ENCODE results near the gene PCK2.
A peak's percentile ranks its signal among the peaks of the same experiment; 100 is the strongest.

PCK2 gene

GRCh38 chr14:24086193-24086955 lies 7.7 kb upstream of the PCK2 start:
- WGBS (ENCODE audit: insufficient coverage, insufficient read length): no CpG with 5 or more reads among the region's 3 CpGs
- no peak overlapping the region for H3K27ac ChIP-seq (ENCODE audit: low read length)
- H3K27me3 ChIP-seq (ENCODE audit: control insufficient read depth, insufficient read depth, low read length): no peaks in the 10 kb centered on the region
- no peaks in the 10 kb centered on the region for H3K36me3 ChIP-seq (ENCODE audit: control insufficient read depth, insufficient read depth, low read length)
- DNase-seq (ENCODE audit: low read depth, low spot score): no peak
- 0 out of 2 replicates have a peak, but pooled peaks cover 4% of the 10 kb centered on the region for H3K4me1 ChIP-seq (ENCODE audit: control insufficient read depth, insufficient read depth, low read length)
- H3K4me3 ChIP-seq (ENCODE audit: low read length): no peak overlapping the region
- no peaks in the 10 kb centered on the region for H3K9me3 ChIP-seq (ENCODE audit: control insufficient read depth, insufficient read depth, low read length)

GRCh38 chr14:24087004-24087403 lies 7.1 kb upstream of the PCK2 start:
- Histone ChIP-seq H3K4me3 (ENCODE audit: low read length) (no peak overlapping the region), H3K9me3 (ENCODE audit: control insufficient read depth, insufficient read depth, low read length) (no peaks in the 10 kb centered on the region), H3K4me1 (ENCODE audit: control insufficient read depth, insufficient read depth, low read length) (0 out of 2 replicates have a peak, but pooled peaks cover 2% of the 10 kb centered on the region), H3K27ac (ENCODE audit: low read length) (no peak overlapping the region), H3K36me3 (ENCODE audit: control insufficient read depth, insufficient read depth, low read length) (no peaks in the 10 kb centered on the region), H3K27me3 (ENCODE audit: control insufficient read depth, insufficient read depth, low read length) (no peaks in the 10 kb centered on the region)
- WGBS (ENCODE audit: insufficient coverage, insufficient read length): no CpG with 5 or more reads among the region's 1 CpG
- no peak for DNase-seq (ENCODE audit: low read depth, low spot score)

DNA sequence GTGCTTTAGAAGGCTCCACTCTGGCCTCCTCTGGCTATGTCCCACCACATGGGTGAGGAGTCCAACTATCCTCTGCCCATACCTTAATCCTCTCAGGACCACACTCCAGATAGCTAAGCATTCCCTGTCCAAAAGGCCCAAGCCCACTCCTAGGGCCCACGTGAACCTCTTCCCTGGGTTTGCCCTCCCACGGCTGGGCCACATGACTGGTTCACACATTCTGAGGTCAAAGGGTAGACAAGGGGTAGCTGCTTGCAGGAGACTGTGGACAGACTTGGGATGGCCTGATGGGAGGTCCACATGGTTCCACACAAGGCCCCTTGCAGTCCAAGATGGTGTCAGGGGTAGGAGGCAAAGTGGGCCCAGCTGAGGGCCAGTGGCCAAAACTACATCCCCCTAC lies 6.0 kb upstream of the PCK2 start:
- no CpG with 5 or more reads among the region's 2 CpGs for WGBS (ENCODE audit: insufficient coverage, insufficient read length)
- H3K27ac ChIP-seq (ENCODE audit: low read length): no peak overlapping the region

GRCh38 chr14:24089890-24090289 lies 4.2 kb upstream of the PCK2 start:
- Histone ChIP-seq H3K36me3 (ENCODE audit: control insufficient read depth, insufficient read depth, low read length) (no peaks in the 10 kb centered on the region), H3K27ac (ENCODE audit: low read length) (no peak overlapping the region), H3K27me3 (ENCODE audit: control insufficient read depth, insufficient read depth, low read length) (no peaks in the 10 kb centered on the region), H3K4me1 (ENCODE audit: control insufficient read depth, insufficient read depth, low read length) (peaks cover 5% of the 10 kb centered on the region; the same call in 1 of the 2 replicates), H3K9me3 (ENCODE audit: control insufficient read depth, insufficient read depth, low read length) (no peaks in the 10 kb centered on the region), H3K4me3 (ENCODE audit: low read length) (no peak overlapping the region)
- no peak for DNase-seq (ENCODE audit: low read depth, low spot score)
- WGBS (ENCODE audit: insufficient coverage, insufficient read length): no CpG with 5 or more reads among the region's 6 CpGs

More for the DNA sequence above, 6.0 kb upstream of the PCK2 start:
- H3K36me3 ChIP-seq (ENCODE audit: control insufficient read depth, insufficient read depth, low read length): no peaks in the 10 kb centered on the region
- no peak for DNase-seq (ENCODE audit: low read depth, low spot score)
- no peak overlapping the region for H3K4me3 ChIP-seq (ENCODE audit: low read length)
- no peaks in the 10 kb centered on the region for H3K9me3 ChIP-seq (ENCODE audit: control insufficient read depth, insufficient read depth, low read length)
- H3K27me3 ChIP-seq (ENCODE audit: control insufficient read depth, insufficient read depth, low read length): no peaks in the 10 kb centered on the region
- 0 out of 2 replicates have a peak, but pooled peaks cover 2% of the 10 kb centered on the region for H3K4me1 ChIP-seq (ENCODE audit: control insufficient read depth, insufficient read depth, low read length)

DNA sequence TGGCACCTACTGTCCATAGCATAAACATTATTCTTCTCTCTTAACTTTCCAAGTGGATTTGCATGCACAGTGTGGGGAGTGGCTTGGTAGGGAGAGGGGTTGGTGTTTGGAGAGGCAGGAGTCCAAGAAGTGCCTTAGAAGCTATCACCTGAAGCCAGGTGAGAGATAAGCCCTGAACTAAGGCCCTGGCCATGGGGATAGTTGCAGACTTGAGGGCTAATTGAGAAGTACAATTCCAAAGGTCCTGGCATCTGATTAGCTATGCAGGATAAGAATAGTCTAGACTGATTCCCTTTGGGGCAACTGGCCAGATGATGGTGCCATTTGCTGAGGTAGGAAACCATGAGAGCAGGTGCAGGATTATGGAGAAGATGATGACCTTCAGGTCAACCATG lies 2.0 kb upstream of the PCK2 start:
- no peak overlapping the region for H3K4me3 ChIP-seq (ENCODE audit: low read length)
- H3K27ac ChIP-seq (ENCODE audit: low read length): no peak overlapping the region
- DNase-seq (ENCODE audit: low read depth, low spot score): no peak

GRCh38 chr14:24092505-24093206 lies 1.5 kb upstream of the PCK2 start:
- no peak overlapping the region for H3K27ac ChIP-seq (ENCODE audit: low read length)
- peaks cover 8% of the 10 kb centered on the region; the same call in 1 of the 2 replicates for H3K4me1 ChIP-seq (ENCODE audit: control insufficient read depth, insufficient read depth, low read length)
- no peaks in the 10 kb centered on the region for H3K9me3 ChIP-seq (ENCODE audit: control insufficient read depth, insufficient read depth, low read length)
- no CpG with 5 or more reads among the region's 4 CpGs for WGBS (ENCODE audit: insufficient coverage, insufficient read length)
- no peaks in the 10 kb centered on the region for H3K36me3 ChIP-seq (ENCODE audit: control insufficient read depth, insufficient read depth, low read length)
- no peak for DNase-seq (ENCODE audit: low read depth, low spot score)
- no peaks in the 10 kb centered on the region for H3K27me3 ChIP-seq (ENCODE audit: control insufficient read depth, insufficient read depth, low read length)
- H3K4me3 ChIP-seq (ENCODE audit: low read length): no peak overlapping the region

More for the DNA sequence above, 2.0 kb upstream of the PCK2 start:
- Histone ChIP-seq H3K9me3 (ENCODE audit: control insufficient read depth, insufficient read depth, low read length) (no peaks in the 10 kb centered on the region), H3K36me3 (ENCODE audit: control insufficient read depth, insufficient read depth, low read length) (no peaks in the 10 kb centered on the region), H3K4me1 (ENCODE audit: control insufficient read depth, insufficient read depth, low read length) (peaks cover 8% of the 10 kb centered on the region; the same call in 1 of the 2 replicates), H3K27me3 (ENCODE audit: control insufficient read depth, insufficient read depth, low read length) (no peaks in the 10 kb centered on the region)

DNA sequence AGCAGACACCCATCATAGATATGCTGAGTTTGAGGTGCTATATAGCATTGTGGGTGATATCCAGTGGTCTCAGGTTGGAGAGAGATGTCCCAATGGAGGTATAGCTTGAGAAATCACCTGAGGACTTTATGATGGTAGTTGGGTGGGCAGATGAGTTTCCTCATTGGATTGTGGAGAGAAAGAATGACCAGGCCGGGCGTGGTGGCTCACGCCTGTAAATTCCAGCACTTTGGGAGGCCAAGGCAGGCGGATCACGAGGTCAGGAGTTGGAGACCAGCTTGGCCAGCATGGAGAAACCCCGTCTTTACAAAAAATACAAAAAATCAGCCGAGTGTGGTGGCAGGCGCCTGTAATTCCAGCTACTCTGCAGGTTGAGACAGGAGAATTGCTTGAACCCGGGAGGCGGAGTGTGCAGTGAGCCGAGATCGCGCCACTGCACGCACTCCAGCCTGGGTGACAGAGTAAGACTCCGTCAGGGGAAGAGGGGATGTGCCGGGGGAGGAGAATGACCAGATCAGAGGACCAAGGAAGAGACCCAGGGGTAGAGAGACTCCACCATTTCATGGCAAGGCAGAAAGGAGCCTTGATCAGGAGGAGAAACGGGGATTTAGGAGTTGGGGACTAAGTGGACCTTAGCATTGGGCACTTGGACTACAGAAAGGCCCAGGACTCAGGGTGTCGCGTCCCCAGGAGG lies 757 bp upstream of the PCK2 start:
- Histone ChIP-seq H3K4me3 (ENCODE audit: low read length) (no peak overlapping the region), H3K4me1 (ENCODE audit: control insufficient read depth, insufficient read depth, low read length) (peaks cover 6% of the 10 kb centered on the region; the same call in 1 of the 2 replicates), H3K9me3 (ENCODE audit: control insufficient read depth, insufficient read depth, low read length) (no peaks in the 10 kb centered on the region), H3K27me3 (ENCODE audit: control insufficient read depth, insufficient read depth, low read length) (no peaks in the 10 kb centered on the region), H3K27ac (ENCODE audit: low read length) (no peak overlapping the region), H3K36me3 (ENCODE audit: control insufficient read depth, insufficient read depth, low read length) (peaks cover 4% of the 10 kb centered on the region)
- no CpG with 5 or more reads among the region's 19 CpGs for WGBS (ENCODE audit: insufficient coverage, insufficient read length)
- no peak for DNase-seq (ENCODE audit: low read depth, low spot score)

- peak overlapping the region; percentile 83 for H3K4me3 ChIP-seq (ENCODE audit: low read length)
- no peak for DNase-seq (ENCODE audit: low read depth, low spot score)
- no peaks in the 10 kb centered on the region for H3K27me3 ChIP-seq (ENCODE audit: control insufficient read depth, insufficient read depth, low read length)
- no peaks in the 10 kb centered on the region for H3K9me3 ChIP-seq (ENCODE audit: control insufficient read depth, insufficient read depth, low read length)
- peaks cover 6% of the 10 kb centered on the region; the same call in 1 of the 2 replicates for H3K4me1 ChIP-seq (ENCODE audit: control insufficient read depth, insufficient read depth, low read length)
- H3K36me3 ChIP-seq (ENCODE audit: control insufficient read depth, insufficient read depth, low read length): peaks cover 13% of the 10 kb centered on the region
- no CpG with 5 or more reads among the region's 14 CpGs for WGBS (ENCODE audit: insufficient coverage, insufficient read length)
- H3K27ac ChIP-seq (ENCODE audit: low read length): no peak overlapping the region
These were observed 745 bp downstream of the PCK2 start for GRCh38 chr14:24094841-24095270.

- H3K27ac ChIP-seq (ENCODE audit: low read length): no peak overlapping the region
- peak overlapping the region; percentile 83; the same call in 1 of the 2 replicates for H3K4me3 ChIP-seq (ENCODE audit: low read length)
- H3K4me1 ChIP-seq (ENCODE audit: control insufficient read depth, insufficient read depth, low read length): peaks cover 6% of the 10 kb centered on the region; the same call in 1 of the 2 replicates
- DNase-seq (ENCODE audit: low read depth, low spot score): no peak
- no peaks in the 10 kb centered on the region for H3K27me3 ChIP-seq (ENCODE audit: control insufficient read depth, insufficient read depth, low read length)
- WGBS (ENCODE audit: insufficient coverage, insufficient read length): no CpG with 5 or more reads among the region's 12 CpGs
- no peaks in the 10 kb centered on the region for H3K9me3 ChIP-seq (ENCODE audit: control insufficient read depth, insufficient read depth, low read length)
- peaks cover 16% of the 10 kb centered on the region for H3K36me3 ChIP-seq (ENCODE audit: control insufficient read depth, insufficient read depth, low read length)
These were observed 1.4 kb downstream of the PCK2 start for GRCh38 chr14:24095271-24096068.
